OCI-LY7 (cell line): Measurements from ENCODE around the gene ECE1.

Source experiments
- CTCF ChIP-seq: fragments of 200-600 bp; sonication (generic); conservative IDR thresholded peaks from 2 replicates; pipeline ENCODE4 v1.5.1; 2014; ENCODE audit warnings: mild to moderate bottlenecking, antibody characterized with exemption, low read length, moderate library complexity, mixed read lengths
- EZH2phosphoT487 ChIP-seq: fragments of 200-600 bp; sonication (generic); IDR thresholded peaks from 2 replicates; pipeline ENCODE4 v1.6.1; 2018; ENCODE audit warnings: low read depth, borderline replicate concordance, mild to moderate bottlenecking, mixed run types, antibody characterized with exemption, low read length, moderate library complexity, mixed read lengths

DNA sequence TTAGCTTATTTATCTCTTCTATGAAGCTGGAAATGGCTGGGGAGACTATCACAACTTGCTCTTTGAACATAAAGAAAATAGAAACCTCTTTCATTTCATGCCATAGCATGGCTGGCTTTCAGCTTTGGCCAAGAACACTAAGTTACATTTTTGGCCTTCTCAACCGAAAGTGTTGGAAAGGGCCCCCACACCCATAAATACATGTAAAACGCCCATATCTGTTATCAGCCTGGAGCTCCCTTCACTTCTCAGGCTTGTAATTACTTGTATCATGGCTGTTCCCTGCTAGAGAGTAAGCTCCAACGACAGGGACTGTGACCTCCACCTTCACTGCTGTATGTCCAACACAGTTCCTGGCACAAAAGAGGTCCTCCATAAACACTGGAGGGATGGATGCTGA is 100.8 kb downstream of the ECE1 start:
- TF ChIP-seq CTCF (no peak), EZH2phosphoT487 (no peak)
